ENCODE results near the gene ARHGAP26. TPM values are rescaled to one million over a fixed set of nuclear protein-coding genes. Genes with fewer than 3 reads are reported as not detected.
A peak's percentile ranks its signal among the peaks of the same experiment; 100 is the strongest.

The ARHGAP26 gene
- total RNA-seq, 4 donors from 2014 or later: 11.1 to 36.1 (median 21.8) TPM

- Histone ChIP-seq H3K4me3 (no peak overlapping the region), H3K27ac (no peak overlapping the region), H3K36me3 (peaks cover 2% of the 10 kb centered on the region), H3K4me1 (peaks cover 14% of the 10 kb centered on the region), H3K9me3 (no peaks in the 10 kb centered on the region), H3K27me3 (no peaks in the 10 kb centered on the region)
- WGBS: 75% methylated on average over 10 of the region's 10 CpGs
- TF ChIP-seq CTCF (IDR thresholded peaks at IDR 0.05) (no peak), POLR2AphosphoS5 (IDR thresholded peaks at IDR 0.05) (no peak), EP300 (IDR thresholded peaks at IDR 0.05) (no peak)
- DNase-seq (ENCODE audit: low spot score in 2 of 2): no peak
These were observed 447.1 kb downstream of the ARHGAP26 start for GRCh38 chr5:143217065-143217803.

GRCh38 chr5:143217804-143218160, 447.6 kb downstream of the ARHGAP26 start:
- no peak for DNase-seq (ENCODE audit: low spot score in 2 of 2)
- H3K36me3 ChIP-seq: peaks cover 6% of the 10 kb centered on the region
- TF ChIP-seq CTCF (IDR thresholded peaks at IDR 0.05) (no peak), EP300 (IDR thresholded peaks at IDR 0.05) (no peak), POLR2A (IDR thresholded peaks at IDR 0.05) (no peak), POLR2AphosphoS5 (IDR thresholded peaks at IDR 0.05) (no peak)
- no peaks in the 10 kb centered on the region for H3K27me3 ChIP-seq
- H3K9me3 ChIP-seq: no peaks in the 10 kb centered on the region
- peaks cover 14% of the 10 kb centered on the region for H3K4me1 ChIP-seq
- H3K27ac ChIP-seq: no peak overlapping the region
- no peak overlapping the region for H3K4me3 ChIP-seq
- whole genome bisulfite sequencing: 83% methylated on average over 2 of the region's 2 CpGs

GRCh38 chr5:143218517-143219170, 448.5 kb downstream of the ARHGAP26 start:
- WGBS: 96% methylated on average over 4 of the region's 4 CpGs
- no peak overlapping the region for H3K4me3 ChIP-seq
- H3K4me1 ChIP-seq: peaks cover 7% of the 10 kb centered on the region
- TF ChIP-seq EP300 (IDR thresholded peaks at IDR 0.05): no peak
- TF ChIP-seq POLR2AphosphoS5 (IDR thresholded peaks at IDR 0.05): no peak
- no peak for TF ChIP-seq CTCF (IDR thresholded peaks at IDR 0.05)
- TF ChIP-seq POLR2A (IDR thresholded peaks at IDR 0.05): no peak
- no peak overlapping the region for H3K27ac ChIP-seq
- no peaks in the 10 kb centered on the region for H3K9me3 ChIP-seq
- DNase-seq (ENCODE audit: low spot score in 2 of 2): no peak
- peaks cover 6% of the 10 kb centered on the region for H3K36me3 ChIP-seq
- H3K27me3 ChIP-seq: no peaks in the 10 kb centered on the region

GRCh38 chr5:143219696-143220095, 449.5 kb downstream of the ARHGAP26 start:
- H3K27me3 ChIP-seq: no peaks in the 10 kb centered on the region
- no peak overlapping the region for H3K4me3 ChIP-seq
- no peaks in the 10 kb centered on the region for H3K4me1 ChIP-seq
- TF ChIP-seq POLR2AphosphoS5 (IDR thresholded peaks at IDR 0.05) (no peak), EP300 (IDR thresholded peaks at IDR 0.05) (no peak), POLR2A (IDR thresholded peaks at IDR 0.05) (no peak), CTCF (IDR thresholded peaks at IDR 0.05) (no peak)
- DNase-seq (ENCODE audit: low spot score in 2 of 2): no peak
- no peaks in the 10 kb centered on the region for H3K9me3 ChIP-seq
- WGBS: 50% methylated on average over 2 of the region's 2 CpGs
- H3K27ac ChIP-seq: no peak overlapping the region
- H3K36me3 ChIP-seq: peaks cover 6% of the 10 kb centered on the region

- H3K27me3 ChIP-seq: no peaks in the 10 kb centered on the region
- DNase-seq (ENCODE audit: low spot score in 2 of 2): no peak
- H3K27ac ChIP-seq: peak overlapping the region; percentile 5
- H3K4me1 ChIP-seq: no peaks in the 10 kb centered on the region
- H3K9me3 ChIP-seq: no peaks in the 10 kb centered on the region
- TF ChIP-seq POLR2A (IDR thresholded peaks at IDR 0.05) (no peak), EP300 (IDR thresholded peaks at IDR 0.05) (no peak), CTCF (IDR thresholded peaks at IDR 0.05) (no peak), POLR2AphosphoS5 (IDR thresholded peaks at IDR 0.05) (no peak)
- no peak overlapping the region for H3K4me3 ChIP-seq
- 75% methylated on average over 3 of the region's 3 CpGs for WGBS
- H3K36me3 ChIP-seq: peaks cover 4% of the 10 kb centered on the region
These were observed 450.6 kb downstream of the ARHGAP26 start for GRCh38 chr5:143220748-143221251.
